ENCODE data around the gene AGAP1. TPM values are rescaled to one million over a fixed set of nuclear protein-coding genes. Genes with fewer than 3 reads are reported as not detected.

Gene AGAP1
- total and polyA plus RNA-seq, 4 donors: 36.1 to 79.4 (median 52.6) TPM

DNA sequence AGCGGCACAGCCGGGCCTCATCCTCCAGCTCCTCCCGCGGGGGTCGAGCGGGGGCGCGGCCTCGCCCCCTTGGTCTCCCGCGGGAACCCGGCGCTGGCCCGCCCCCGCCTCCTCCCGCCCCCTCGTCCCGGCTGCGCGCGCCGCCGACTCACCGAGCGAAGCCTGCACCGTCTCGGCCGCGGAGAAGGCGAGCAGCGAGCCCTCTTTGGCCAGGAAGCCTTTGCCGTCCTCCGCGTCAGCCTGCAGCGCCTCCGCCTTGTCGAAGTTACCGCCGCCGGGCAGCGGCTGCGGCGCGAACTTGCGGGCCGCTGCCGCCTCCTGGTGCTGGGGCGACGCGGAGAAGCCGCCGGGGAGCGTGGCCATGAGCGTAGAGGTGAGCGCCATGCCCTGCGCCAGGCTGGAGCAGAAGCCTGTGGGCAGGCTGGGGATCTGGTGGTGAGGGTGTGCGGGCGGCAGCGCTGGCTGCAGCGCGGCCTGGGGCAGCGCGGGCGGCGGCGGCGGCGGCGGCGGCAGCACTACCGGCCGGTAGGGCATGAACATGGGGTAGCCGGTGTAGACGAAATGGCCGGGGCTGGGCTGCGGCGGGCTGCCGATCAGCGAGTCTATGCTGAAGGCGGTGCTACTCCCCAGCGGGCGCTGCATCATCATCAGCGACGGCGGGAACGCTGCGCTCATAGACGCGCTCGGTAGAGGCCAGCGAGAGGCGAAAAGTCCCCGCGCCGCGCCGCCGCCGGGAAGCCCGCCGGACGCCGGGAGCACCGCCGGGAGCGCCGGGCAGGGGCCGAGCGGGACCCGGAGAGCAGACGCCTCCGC, 673.7 kb downstream of the AGAP1 start:
- H3K4me3 ChIP-seq (ENCODE audit: low read depth, low read length): peak overlapping the region; percentile 28
- DNase-seq (ENCODE audit: low read depth in 4 of 6, low spot score in 6 of 6): peak in 2 of 6 donors; percentile 65 to 70
- H3K36me3 ChIP-seq (ENCODE audit: control insufficient read depth, insufficient read depth, low read length): peaks cover 10% of the 10 kb centered on the region
- H3K4me1 ChIP-seq (ENCODE audit: control insufficient read depth, insufficient read depth, low read length): peaks cover 77% of the 10 kb centered on the region
- H3K27ac ChIP-seq (ENCODE audit: low read depth, low read length): no peak overlapping the region
- H3K27me3 ChIP-seq (ENCODE audit: control insufficient read depth, insufficient read depth, low read length): peaks cover 96% of the 10 kb centered on the region
- no peaks in the 10 kb centered on the region for H3K9me3 ChIP-seq (ENCODE audit: control insufficient read depth, insufficient read depth, low read length)
- WGBS (ENCODE audit: insufficient coverage): under 1% methylated on average over 112 of the region's 112 CpGs

DNA sequence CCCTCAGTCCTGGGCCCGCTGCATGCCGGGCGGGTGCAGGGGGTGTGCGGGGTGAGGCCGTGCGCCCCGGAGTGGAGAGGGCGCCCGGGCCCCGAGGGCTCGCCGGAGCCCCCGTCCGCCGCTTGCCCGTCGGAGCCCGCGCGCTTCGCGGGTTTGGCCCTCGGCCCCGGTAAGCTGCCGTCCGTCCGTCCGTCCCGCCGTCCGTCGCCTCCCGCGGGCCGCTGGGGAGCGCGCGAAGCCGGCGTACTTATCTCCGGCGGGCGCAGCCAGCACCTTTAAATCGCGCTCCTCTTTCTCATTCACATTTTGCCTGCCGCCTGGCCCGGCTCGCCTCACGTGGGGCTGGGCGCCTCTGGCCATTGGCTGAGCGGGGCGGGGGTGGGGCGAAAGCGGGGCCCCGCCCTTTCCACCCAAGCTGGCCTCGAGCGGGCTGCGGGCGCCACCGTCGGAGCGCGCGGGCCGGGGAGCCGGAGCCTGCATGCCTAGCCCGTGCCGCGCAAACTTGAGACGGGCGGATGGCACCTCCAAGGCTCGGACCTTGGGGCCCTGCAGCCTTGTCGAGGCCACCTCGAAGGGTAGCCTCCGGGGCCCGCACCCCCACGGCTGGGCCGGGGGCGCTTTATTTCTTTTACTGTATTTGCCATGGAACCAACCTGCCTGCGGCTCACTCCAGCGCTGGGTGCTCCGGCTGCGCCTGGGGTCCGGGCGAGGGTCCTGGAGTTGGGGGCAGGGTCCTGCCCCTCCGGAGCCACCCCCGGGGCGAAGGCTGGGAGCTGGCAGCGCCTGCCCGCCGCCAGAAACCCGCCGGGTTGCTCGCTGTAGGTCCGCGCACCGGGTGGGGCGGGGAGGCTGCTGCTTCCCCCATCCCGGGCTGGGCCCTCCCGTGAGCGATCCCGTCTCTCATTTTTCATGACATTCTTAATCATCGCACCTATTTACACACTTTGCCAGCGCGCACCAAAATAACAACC, 674.6 kb downstream of the AGAP1 start, which contains the start of gene GBX2:
GBX2 (minus strand) TSS at position 277 of the 971 bp plus-strand sequence. CDS start 415 bp downstream, outside the sequence.
- H3K36me3 ChIP-seq (ENCODE audit: control insufficient read depth, insufficient read depth, low read length): peaks cover 8% of the 10 kb centered on the region
- peaks cover 79% of the 10 kb centered on the region for H3K4me1 ChIP-seq (ENCODE audit: control insufficient read depth, insufficient read depth, low read length)
- under 1% methylated on average over 97 of the region's 105 CpGs for WGBS (ENCODE audit: insufficient coverage)
- H3K27me3 ChIP-seq (ENCODE audit: control insufficient read depth, insufficient read depth, low read length): peaks cover 96% of the 10 kb centered on the region
- peak within 1 kb of the TSS; percentile 9 for H3K4me3 ChIP-seq (ENCODE audit: low read depth, low read length)
- H3K27ac ChIP-seq (ENCODE audit: low read depth, low read length): peak within 1 kb of the TSS; percentile 57
- DNase-seq (ENCODE audit: low read depth in 4 of 6, low spot score in 6 of 6): peak in 2 of 6 donors; percentile 88 to 93
- H3K9me3 ChIP-seq (ENCODE audit: control insufficient read depth, insufficient read depth, low read length): no peaks in the 10 kb centered on the region

DNA sequence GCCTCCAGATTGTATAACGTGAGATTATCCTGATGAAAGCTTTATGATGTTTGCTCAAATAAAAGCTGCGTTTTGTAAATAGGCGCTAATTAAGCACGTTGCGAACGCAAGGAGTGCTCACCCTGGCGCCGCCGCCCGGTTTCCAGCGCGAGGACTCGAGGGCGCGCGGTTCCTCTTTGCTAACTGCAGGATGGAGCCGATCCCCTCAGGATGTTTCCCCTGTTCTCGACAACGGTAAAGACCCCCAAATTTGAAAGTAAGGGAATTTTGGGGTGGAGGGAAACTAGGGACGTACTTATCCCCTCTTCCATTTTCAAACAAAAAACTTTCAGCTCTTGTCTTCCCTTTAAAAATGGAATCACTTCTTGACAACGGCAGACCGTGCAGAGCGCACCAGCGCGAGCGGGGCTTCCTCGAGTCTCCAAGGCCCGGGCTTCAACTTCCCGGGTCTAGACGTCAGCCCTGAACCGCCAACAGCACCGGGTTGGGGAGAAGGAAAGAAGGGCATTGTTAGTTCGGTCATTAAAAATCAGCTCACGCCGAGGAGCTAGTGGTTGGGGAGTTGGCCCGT, 675.4 kb downstream of the AGAP1 start:
- H3K36me3 ChIP-seq (ENCODE audit: control insufficient read depth, insufficient read depth, low read length): peaks cover 6% of the 10 kb centered on the region
- peak overlapping the region; percentile 57 for H3K27ac ChIP-seq (ENCODE audit: low read depth, low read length)
- DNase-seq (ENCODE audit: low read depth in 4 of 6, low spot score in 6 of 6): peak in 3 of 6 donors; percentile 44 to 85 (median 75)
- 2% methylated on average over 29 of the region's 36 CpGs for WGBS (ENCODE audit: insufficient coverage)
- H3K4me1 ChIP-seq (ENCODE audit: control insufficient read depth, insufficient read depth, low read length): peaks cover 78% of the 10 kb centered on the region
- no peaks in the 10 kb centered on the region for H3K9me3 ChIP-seq (ENCODE audit: control insufficient read depth, insufficient read depth, low read length)
- H3K27me3 ChIP-seq (ENCODE audit: control insufficient read depth, insufficient read depth, low read length): peaks cover 97% of the 10 kb centered on the region
- peak overlapping the region; percentile 9 for H3K4me3 ChIP-seq (ENCODE audit: low read depth, low read length)

DNA sequence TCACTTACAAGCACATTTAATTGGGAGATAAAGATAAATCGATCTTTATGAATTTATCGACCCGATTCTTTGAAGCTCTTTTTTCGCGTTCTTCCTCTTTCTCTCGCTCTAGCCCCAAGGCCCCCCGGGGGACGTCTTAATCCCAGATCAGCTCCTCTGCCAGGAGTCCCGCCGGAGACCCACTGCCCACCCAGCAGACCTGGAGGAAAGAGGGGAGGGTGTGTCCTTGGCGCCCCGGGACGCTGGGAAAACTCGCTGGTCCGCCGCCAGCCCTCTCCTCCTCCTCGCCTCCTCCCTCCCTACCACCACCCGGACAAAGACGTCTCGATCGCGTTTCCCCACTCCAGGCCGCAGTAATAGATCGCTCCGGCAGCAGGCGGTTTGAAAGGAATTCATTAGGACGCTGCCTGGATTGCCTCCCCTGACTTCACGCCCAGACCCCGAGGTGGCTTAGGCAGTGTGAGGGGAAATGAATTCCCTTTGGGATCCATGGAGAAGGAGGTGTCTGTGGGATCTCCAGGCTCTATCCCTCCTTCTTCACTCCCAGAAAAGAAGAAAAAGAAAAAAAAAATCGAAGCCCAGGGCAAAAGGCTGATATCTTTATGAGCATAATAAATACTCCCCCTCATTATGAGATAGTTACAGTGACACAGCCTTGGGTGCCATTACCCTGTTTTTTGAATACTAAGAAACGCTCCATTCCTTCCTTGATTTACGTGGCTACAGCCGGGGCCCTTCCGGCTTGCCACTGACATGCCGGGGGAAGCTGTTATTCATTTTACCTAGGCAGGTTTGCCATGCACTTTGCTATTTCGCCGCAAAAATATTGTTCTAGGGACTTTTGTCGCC, 676.1 kb downstream of the AGAP1 start:
- H3K27me3 ChIP-seq (ENCODE audit: control insufficient read depth, insufficient read depth, low read length): peaks cover 97% of the 10 kb centered on the region
- 2% methylated on average over 21 of the region's 38 CpGs for WGBS (ENCODE audit: insufficient coverage)
- peaks cover 6% of the 10 kb centered on the region for H3K36me3 ChIP-seq (ENCODE audit: control insufficient read depth, insufficient read depth, low read length)
- peak in 2 of 6 donors; percentile 61 to 83 for DNase-seq (ENCODE audit: low read depth in 4 of 6, low spot score in 6 of 6)
- peaks cover 71% of the 10 kb centered on the region for H3K4me1 ChIP-seq (ENCODE audit: control insufficient read depth, insufficient read depth, low read length)
- H3K4me3 ChIP-seq (ENCODE audit: low read depth, low read length): no peak overlapping the region
- peak overlapping the region; percentile 57 for H3K27ac ChIP-seq (ENCODE audit: low read depth, low read length)
- no peaks in the 10 kb centered on the region for H3K9me3 ChIP-seq (ENCODE audit: control insufficient read depth, insufficient read depth, low read length)

DNA sequence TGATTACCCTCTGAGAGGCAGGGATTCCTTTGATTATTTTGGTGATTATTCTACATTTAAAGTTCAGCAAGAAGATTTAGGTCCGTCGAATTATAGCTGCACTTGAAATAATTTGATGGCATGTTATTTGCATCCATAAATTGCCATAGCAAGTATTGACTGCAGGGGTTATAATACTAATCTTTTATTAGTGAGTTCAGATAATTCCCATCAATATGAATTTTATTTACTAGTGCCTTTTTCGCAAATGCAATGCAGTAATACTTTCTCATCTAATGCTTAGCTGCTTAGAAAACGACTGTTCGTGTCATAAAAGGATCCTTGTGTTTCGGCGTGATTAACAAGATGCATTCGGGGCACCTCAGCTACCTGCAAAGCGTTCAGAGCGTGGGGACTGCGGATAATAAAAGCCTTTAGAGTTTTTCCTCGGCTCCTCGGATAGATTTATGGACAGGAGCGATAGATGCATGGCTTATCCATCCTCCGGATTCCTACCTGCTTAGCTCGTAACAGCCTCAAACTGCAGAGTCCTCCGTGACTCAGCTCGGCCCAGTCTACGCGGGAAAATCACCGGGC, 676.8 kb downstream of the AGAP1 start:
- Histone ChIP-seq H3K9me3 (ENCODE audit: control insufficient read depth, insufficient read depth, low read length) (no peaks in the 10 kb centered on the region), H3K36me3 (ENCODE audit: control insufficient read depth, insufficient read depth, low read length) (peaks cover 5% of the 10 kb centered on the region), H3K27me3 (ENCODE audit: control insufficient read depth, insufficient read depth, low read length) (peaks cover 96% of the 10 kb centered on the region), H3K27ac (ENCODE audit: low read depth, low read length) (peak overlapping the region; percentile 57), H3K4me3 (ENCODE audit: low read depth, low read length) (no peak overlapping the region), H3K4me1 (ENCODE audit: control insufficient read depth, insufficient read depth, low read length) (peaks cover 68% of the 10 kb centered on the region)
- WGBS (ENCODE audit: insufficient coverage): 10% methylated on average over 15 of the region's 21 CpGs
- peak in 2 of 6 donors; percentile 36 to 46 for DNase-seq (ENCODE audit: low read depth in 4 of 6, low spot score in 6 of 6)

DNA sequence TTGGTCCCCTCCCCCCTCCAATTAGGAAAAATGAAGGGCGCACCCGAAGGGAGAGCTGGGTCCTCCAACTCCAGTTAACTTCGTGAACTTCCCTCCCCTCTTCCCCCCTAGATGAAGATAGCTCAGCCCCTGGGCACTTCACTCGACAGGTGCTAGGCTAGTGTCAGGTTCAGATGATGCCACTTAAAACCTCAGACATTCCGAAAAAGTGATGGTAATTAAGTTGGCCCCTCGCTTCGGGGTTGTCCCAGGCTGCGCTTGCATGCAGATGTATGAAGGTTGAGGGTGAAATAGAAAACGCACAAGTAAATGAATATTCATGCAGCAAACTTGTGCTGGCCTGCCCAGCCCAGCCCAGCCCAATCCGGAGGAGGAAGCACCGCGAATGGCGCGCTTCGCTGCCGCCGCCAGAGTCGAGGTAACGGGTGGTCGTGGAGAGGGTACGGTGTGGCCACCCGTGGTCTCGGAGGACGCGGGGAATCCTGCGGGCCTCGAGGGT, 677.4 kb downstream of the AGAP1 start:
- no peaks in the 10 kb centered on the region for H3K36me3 ChIP-seq (ENCODE audit: control insufficient read depth, insufficient read depth, low read length)
- WGBS (ENCODE audit: insufficient coverage): 4% methylated on average over 25 of the region's 27 CpGs
- H3K4me3 ChIP-seq (ENCODE audit: low read depth, low read length): no peak overlapping the region
- no peak for DNase-seq (ENCODE audit: low read depth in 4 of 6, low spot score in 6 of 6)
- peaks cover 93% of the 10 kb centered on the region for H3K27me3 ChIP-seq (ENCODE audit: control insufficient read depth, insufficient read depth, low read length)
- peak overlapping the region; percentile 47 for H3K27ac ChIP-seq (ENCODE audit: low read depth, low read length)
- peaks cover 62% of the 10 kb centered on the region for H3K4me1 ChIP-seq (ENCODE audit: control insufficient read depth, insufficient read depth, low read length)
- H3K9me3 ChIP-seq (ENCODE audit: control insufficient read depth, insufficient read depth, low read length): no peaks in the 10 kb centered on the region

DNA sequence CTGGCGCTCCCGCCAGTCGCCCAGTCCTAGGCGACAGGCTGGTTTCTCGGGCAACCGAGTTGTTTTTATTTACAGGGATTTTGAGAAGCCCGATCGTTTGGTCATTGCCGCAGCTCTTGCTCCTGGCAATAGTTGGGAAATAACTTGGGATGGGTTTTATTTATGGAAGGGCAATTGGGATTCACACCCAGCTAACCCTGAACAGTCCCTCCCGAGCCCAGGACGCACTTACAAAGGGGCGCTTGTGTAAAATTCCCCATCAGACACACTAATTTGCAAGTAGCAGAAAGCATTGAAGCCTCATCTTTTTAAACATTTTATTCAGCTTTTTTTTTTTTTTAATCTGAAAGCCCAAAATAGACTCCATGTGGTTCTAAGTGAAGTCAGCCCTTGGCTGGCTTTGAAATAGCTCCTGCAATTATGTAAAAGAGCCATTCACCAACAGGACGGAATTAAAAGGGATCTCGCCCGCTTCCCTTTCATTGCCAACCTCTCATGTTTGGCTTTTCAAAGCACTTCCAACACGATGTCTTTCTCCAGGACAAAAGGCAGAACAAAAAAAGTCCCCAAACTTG, 677.9 kb downstream of the AGAP1 start:
- DNase-seq (ENCODE audit: low read depth in 4 of 6, low spot score in 6 of 6): peak in 3 of 6 donors; percentile 40 to 90 (median 88)
- 5% methylated on average over 11 of the region's 16 CpGs for WGBS (ENCODE audit: insufficient coverage)
- Histone ChIP-seq H3K4me1 (ENCODE audit: control insufficient read depth, insufficient read depth, low read length) (peaks cover 61% of the 10 kb centered on the region), H3K36me3 (ENCODE audit: control insufficient read depth, insufficient read depth, low read length) (no peaks in the 10 kb centered on the region), H3K27ac (ENCODE audit: low read depth, low read length) (peak overlapping the region; percentile 71), H3K4me3 (ENCODE audit: low read depth, low read length) (no peak overlapping the region), H3K9me3 (ENCODE audit: control insufficient read depth, insufficient read depth, low read length) (no peaks in the 10 kb centered on the region), H3K27me3 (ENCODE audit: control insufficient read depth, insufficient read depth, low read length) (peaks cover 93% of the 10 kb centered on the region)

Measured in spinal cord (tissue), 10 donors.